OCI-LY3 (cell line): ENCODE measurements around the gene MYBPC3.
A peak's percentile ranks its signal among the peaks of the same experiment; 100 is the strongest.

Experiments used
- H2AFZ ChIP-seq: fragments of 200-600, 300-600 bp; shearing (Covaris generic); 2 replicates; pipeline ENCODE4 v1.6.0; 2014; ENCODE audit warnings: antibody characterized with exemption, low read depth, low read length
- H3K27ac ChIP-seq: fragments of 200-600, 300-600 bp; sonication (generic); 2 replicates; pipeline ENCODE4 v1.5.1; 2014; ENCODE audit warnings: mild to moderate bottlenecking, low read length, moderate library complexity, mixed read lengths
- H3K27me3 ChIP-seq: fragments of 200-600, 300-600 bp; sonication (generic); 2 replicates; pipeline ENCODE4 v1.6.1; 2014; ENCODE audit warnings: low read depth, low read length, mixed read lengths
- H3K36me3 ChIP-seq: fragments of 200-600, 300-600 bp; sonication (generic); replicated peaks from 2 replicates; pipeline ENCODE3; 2014; ENCODE audit warnings: low read depth, low read length, mixed read lengths
- H3K4me1 ChIP-seq: fragments of 300-600, 200-600 bp; sonication (generic); 2 replicates; pipeline ENCODE4 v1.6.1; 2014; ENCODE audit warnings: low read length, mixed read lengths
- H3K4me2 ChIP-seq: fragments of 200-600, 300-600 bp; sonication (generic); 2 replicates; pipeline ENCODE4 v1.6.1; 2014; ENCODE audit warnings: low read length, mixed read lengths
- H3K4me3 ChIP-seq: fragments of 300-600, 200-600 bp; sonication (generic); 2 replicates; pipeline ENCODE4 v1.5.1; 2014; ENCODE audit warnings: antibody characterized with exemption, mild to moderate bottlenecking, low read length, moderate library complexity
- H3K79me2 ChIP-seq: fragments of 300-600, 200-600 bp; shearing (Covaris generic); 2 replicates; pipeline ENCODE4 v1.6.1; 2014; ENCODE audit warnings: mild to moderate bottlenecking, low read length, mixed read lengths
- H3K9ac ChIP-seq: fragments of 300-600, 200-600 bp; shearing (Covaris generic); 2 replicates; pipeline ENCODE4 v1.6.0; 2014; ENCODE audit warnings: mild to moderate bottlenecking, low read length, moderate library complexity
- H3K9me3 ChIP-seq: fragments of 200-600, 300-600 bp; shearing (Covaris generic); 2 replicates; pipeline ENCODE4 v1.6.1; 2014; ENCODE audit warnings: low read length, mixed read lengths; ENCODE audit not compliant: insufficient read depth
- H4K20me1 ChIP-seq: fragments of 200-600, 300-600 bp; sonication (generic); 2 replicates; pipeline ENCODE4 v1.6.1; 2016; ENCODE audit warnings: low read length, mixed read lengths; ENCODE audit not compliant: insufficient read depth
- EZH2phosphoT487 ChIP-seq: fragments of 200-600 bp; shearing (Covaris generic); IDR thresholded peaks from 2 replicates; pipeline ENCODE4 v1.6.1; 2018; ENCODE audit warnings: antibody characterized with exemption, mixed run types, low read depth
- TF ChIP-seq, protein P1 (sequence below): fragments of 200-600, 300-600 bp; sonication (generic); IDR thresholded peaks from 2 replicates; pipeline ENCODE4 v1.5.1; 2014; ENCODE audit warnings: antibody characterized with exemption, low read length, low read depth

Gene MYBPC3

DNA sequence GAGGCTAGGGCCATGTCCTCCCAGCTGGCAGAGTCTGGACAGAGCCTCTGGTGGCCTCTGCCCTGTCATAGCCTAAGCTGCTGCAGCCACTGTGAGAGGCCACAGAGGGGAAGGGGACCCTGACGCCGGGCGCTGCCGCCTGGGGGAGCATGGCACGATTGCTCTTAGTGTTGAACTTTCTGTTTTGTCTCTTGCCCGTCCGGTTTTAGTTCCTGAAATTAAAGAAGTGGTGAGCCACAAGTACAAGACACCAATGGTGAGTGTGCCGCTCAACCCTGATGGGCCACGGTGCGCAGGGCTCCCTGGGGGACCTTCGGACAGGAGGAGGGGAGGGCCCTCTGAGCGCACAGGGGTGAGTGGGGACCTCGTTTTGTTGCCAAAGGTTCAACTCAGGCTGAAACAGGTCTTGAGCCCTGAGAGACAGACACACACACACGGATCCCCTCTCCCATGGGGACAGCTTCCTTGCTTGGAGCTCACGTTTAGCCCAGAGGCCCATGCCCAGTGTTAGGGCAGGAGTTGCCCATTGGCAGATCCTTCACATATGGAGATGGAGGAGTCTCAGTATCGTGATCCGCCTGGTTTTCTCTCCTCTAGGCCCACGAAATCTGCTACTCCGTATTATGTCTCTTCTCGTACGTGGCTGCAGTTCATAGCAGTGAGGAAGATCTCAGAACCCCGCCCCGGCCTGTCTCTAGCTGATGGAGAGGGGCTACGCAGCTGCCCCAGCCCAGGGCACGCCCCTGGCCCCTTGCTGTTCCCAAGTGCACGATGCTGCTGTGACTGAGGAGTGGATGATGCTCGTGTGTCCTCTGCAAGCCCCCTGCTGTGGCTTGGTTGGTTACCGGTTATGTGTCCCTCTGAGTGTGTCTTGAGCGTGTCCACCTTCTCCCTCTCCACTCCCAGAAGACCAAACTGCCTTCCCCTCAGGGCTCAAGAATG is 23.8 kb downstream of the MYBPC3 start:
- Histone ChIP-seq H3K79me2 (no peaks in the 10 kb centered on the region), H3K27me3 (no peaks in the 10 kb centered on the region), H3K9me3 (no peaks in the 10 kb centered on the region), H3K36me3 (peaks cover 30% of the 10 kb centered on the region), H3K4me2 (peak overlapping the region; percentile 73), H3K4me1 (peaks cover 30% of the 10 kb centered on the region), H2AFZ (no peak overlapping the region), H4K20me1 (peaks cover 12% of the 10 kb centered on the region), H3K4me3 (peak overlapping the region; percentile 36; the same call in 1 of the 2 replicates), H3K9ac (peak overlapping the region; percentile 15; the same call in 1 of the 2 replicates), H3K27ac (peak overlapping the region; percentile 39)
- TF ChIP-seq, protein P1, sequence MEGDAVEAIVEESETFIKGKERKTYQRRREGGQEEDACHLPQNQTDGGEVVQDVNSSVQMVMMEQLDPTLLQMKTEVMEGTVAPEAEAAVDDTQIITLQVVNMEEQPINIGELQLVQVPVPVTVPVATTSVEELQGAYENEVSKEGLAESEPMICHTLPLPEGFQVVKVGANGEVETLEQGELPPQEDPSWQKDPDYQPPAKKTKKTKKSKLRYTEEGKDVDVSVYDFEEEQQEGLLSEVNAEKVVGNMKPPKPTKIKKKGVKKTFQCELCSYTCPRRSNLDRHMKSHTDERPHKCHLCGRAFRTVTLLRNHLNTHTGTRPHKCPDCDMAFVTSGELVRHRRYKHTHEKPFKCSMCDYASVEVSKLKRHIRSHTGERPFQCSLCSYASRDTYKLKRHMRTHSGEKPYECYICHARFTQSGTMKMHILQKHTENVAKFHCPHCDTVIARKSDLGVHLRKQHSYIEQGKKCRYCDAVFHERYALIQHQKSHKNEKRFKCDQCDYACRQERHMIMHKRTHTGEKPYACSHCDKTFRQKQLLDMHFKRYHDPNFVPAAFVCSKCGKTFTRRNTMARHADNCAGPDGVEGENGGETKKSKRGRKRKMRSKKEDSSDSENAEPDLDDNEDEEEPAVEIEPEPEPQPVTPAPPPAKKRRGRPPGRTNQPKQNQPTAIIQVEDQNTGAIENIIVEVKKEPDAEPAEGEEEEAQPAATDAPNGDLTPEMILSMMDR = peak; percentile 52
- no peak for TF ChIP-seq EZH2phosphoT487

DNA sequence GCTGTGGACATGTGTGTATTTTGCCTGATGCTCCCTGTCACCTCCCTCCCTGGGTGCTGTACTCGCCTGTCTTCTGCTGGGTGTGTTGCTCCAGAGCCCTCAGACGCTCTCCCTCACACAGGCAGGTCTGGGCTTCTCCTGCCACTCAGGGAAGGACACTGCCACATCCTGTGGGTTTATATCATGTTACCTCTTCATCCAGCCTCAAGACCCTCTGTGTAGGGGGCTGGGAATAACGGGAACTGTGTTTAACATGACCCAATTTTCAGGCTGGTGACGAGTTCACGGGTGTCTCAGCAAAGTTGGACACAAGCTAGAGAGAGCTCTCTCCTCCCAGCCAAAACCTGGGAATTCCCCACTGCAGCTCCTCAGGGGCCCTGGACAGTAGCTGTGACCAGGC is 24.6 kb downstream of the MYBPC3 start:
- no peak for TF ChIP-seq EZH2phosphoT487
- TF ChIP-seq, protein P1 = no peak
- peak overlapping the region; percentile 73 for H3K4me2 ChIP-seq
- peaks cover 30% of the 10 kb centered on the region for H3K36me3 ChIP-seq
- no peaks in the 10 kb centered on the region for H3K79me2 ChIP-seq
- no peak overlapping the region for H2AFZ ChIP-seq
- H3K9ac ChIP-seq = peak overlapping the region; percentile 15; the same call in 1 of the 2 replicates
- H3K27ac ChIP-seq = peak overlapping the region; percentile 39
- no peaks in the 10 kb centered on the region for H3K27me3 ChIP-seq
- H3K4me3 ChIP-seq = peak overlapping the region; percentile 36; the same call in 1 of the 2 replicates
- peaks cover 30% of the 10 kb centered on the region for H3K4me1 ChIP-seq
- H3K9me3 ChIP-seq = no peaks in the 10 kb centered on the region
- H4K20me1 ChIP-seq = peaks cover 12% of the 10 kb centered on the region

DNA sequence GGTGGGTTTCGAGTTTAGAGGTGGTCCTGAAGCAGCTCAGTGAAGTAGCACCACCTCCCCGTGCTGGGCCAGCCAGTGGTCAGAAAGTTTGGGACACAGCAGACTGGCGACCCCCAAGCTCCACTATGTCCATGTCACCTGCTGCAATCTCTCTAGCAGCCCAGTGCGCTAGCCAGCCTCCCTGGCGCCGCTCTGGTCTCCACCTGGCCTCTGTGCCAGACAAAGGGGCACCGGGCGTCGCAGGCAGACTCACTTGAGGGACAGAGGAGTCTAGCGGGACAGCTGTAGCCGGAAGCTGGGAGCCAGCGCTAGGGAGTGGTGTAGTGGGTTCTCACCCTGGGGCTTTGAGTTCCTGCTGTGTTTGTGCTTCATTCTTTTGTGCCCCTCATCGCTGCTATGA is 25.5 kb downstream of the MYBPC3 start:
- H3K4me2 ChIP-seq = no peak overlapping the region
- H2AFZ ChIP-seq = no peak overlapping the region
- no peak overlapping the region for H3K9ac ChIP-seq
- no peaks in the 10 kb centered on the region for H3K79me2 ChIP-seq
- H3K27ac ChIP-seq = no peak overlapping the region
- H3K36me3 ChIP-seq = peaks cover 30% of the 10 kb centered on the region
- H3K27me3 ChIP-seq = no peaks in the 10 kb centered on the region
- no peaks in the 10 kb centered on the region for H3K9me3 ChIP-seq
- H3K4me1 ChIP-seq = peaks cover 30% of the 10 kb centered on the region
- no peak overlapping the region for H3K4me3 ChIP-seq
- H4K20me1 ChIP-seq = peaks cover 12% of the 10 kb centered on the region
- no peak for TF ChIP-seq EZH2phosphoT487
- TF ChIP-seq, protein P1 = no peak

DNA sequence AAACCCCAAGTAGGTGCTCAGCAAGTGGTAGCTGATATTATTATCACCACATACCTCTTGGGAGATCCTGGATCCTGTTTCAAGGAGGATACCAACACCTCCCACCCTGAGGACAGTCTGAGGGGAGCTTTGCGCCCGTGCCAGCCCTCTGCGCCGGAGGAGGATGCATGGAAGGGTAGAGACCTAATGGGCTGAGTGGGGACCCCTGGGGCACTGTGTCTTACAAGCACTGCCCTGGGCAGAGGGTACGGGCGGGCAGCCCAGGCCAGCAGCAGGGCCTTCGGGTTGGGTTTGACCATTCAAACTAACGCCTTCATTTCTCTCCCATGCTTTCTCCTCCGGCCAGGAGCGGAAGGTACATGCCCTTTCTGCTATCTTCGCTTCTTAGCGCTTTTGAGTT is 26.3 kb downstream of the MYBPC3 start:
- H3K9ac ChIP-seq = no peak overlapping the region
- no peaks in the 10 kb centered on the region for H3K79me2 ChIP-seq
- TF ChIP-seq EZH2phosphoT487 = no peak
- TF ChIP-seq, protein P1 = no peak
- H2AFZ ChIP-seq = no peak overlapping the region
- H4K20me1 ChIP-seq = peaks cover 12% of the 10 kb centered on the region
- H3K9me3 ChIP-seq = no peaks in the 10 kb centered on the region
- no peak overlapping the region for H3K4me2 ChIP-seq
- H3K27me3 ChIP-seq = no peaks in the 10 kb centered on the region
- no peak overlapping the region for H3K27ac ChIP-seq
- H3K36me3 ChIP-seq = peaks cover 28% of the 10 kb centered on the region
- peaks cover 30% of the 10 kb centered on the region for H3K4me1 ChIP-seq
- no peak overlapping the region for H3K4me3 ChIP-seq
